Measurements from ENCODE around the gene IER2. TPM values are rescaled to one million over a fixed set of nuclear protein-coding genes. Genes with fewer than 3 reads are reported as not detected.
A peak's percentile ranks its signal among the peaks of the same experiment; 100 is the strongest.

IER2 gene
- total and polyA plus RNA-seq, 2 donors (not counting 3 experiments of a cell fraction or from before 2014, with no cell fraction given) = 60.6 to 81.6 TPM

- DNase-seq (ENCODE audit: low read depth, low spot score) (no peak), FAIRE-seq (no peak)
- H3K4me2 ChIP-seq (ENCODE audit: insufficient read depth, low read length) = no peak overlapping the region
- peaks cover under 1% of the 10 kb centered on the region for H3K79me2 ChIP-seq (ENCODE audit: control insufficient read depth, insufficient read depth, low read length)
- intact Hi-C loops (cut with micrococcal nuclease) = no loop called here
- no TSS peak for BruUV-seq (replicated peaks)
- H3K4me1 ChIP-seq (ENCODE audit: control insufficient read depth, extremely low read depth, insufficient read depth, low read length) = no peaks in the 10 kb centered on the region
- CTCF ChIA-PET = no interaction called here
- no peaks in the 10 kb centered on the region for H3K27me3 ChIP-seq (ENCODE audit: control insufficient read depth in 2 of 2, insufficient read depth in 2 of 2, low read length in 2 of 2)
- H3K4me3 ChIP-seq (replicated peaks in 1 of 3; ENCODE audit: insufficient read depth in 1 of 3, low read depth in 1 of 3, low read length in 3 of 3) = no peak overlapping the region
- dilution Hi-C loops (cut with MboI; ENCODE audit: extremely low pct_ligation_motif_present, low sequenced_read_pairs) = no loop called here
- POLR2A ChIA-PET = no interaction called here
- no peaks in the 10 kb centered on the region for H4K20me1 ChIP-seq (replicated peaks; ENCODE audit: control insufficient read depth, extremely low read depth, insufficient read depth, low read length)
- H2AFZ ChIP-seq (ENCODE audit: low read depth, low read length) = no peak overlapping the region
- no peak for TF ChIP-seq EZH2 (IDR thresholded peaks at IDR 0.05; ENCODE audit: borderline replicate concordance, low read depth, low read length, severe bottlenecking)
- no peak for TF ChIP-seq GATA2 (IDR thresholded peaks at IDR 0.05; ENCODE audit: insufficient read depth, insufficient read length, low read depth, low read length)
- TF ChIP-seq JUN (IDR thresholded peaks at IDR 0.05; ENCODE audit: borderline replicate concordance, insufficient read depth, insufficient read length, low read depth) = no peak
- TF ChIP-seq MAX (IDR thresholded peaks at IDR 0.05; ENCODE audit: insufficient read depth, insufficient read length) = no peak
- H3K36me3 ChIP-seq (ENCODE audit: control insufficient read depth in 2 of 2, extremely low read depth in 1 of 2, insufficient read depth in 2 of 2, low read length in 2 of 2) = peaks cover 16 to 41% of the 10 kb centered on the region in 2 experiments
- H3K27ac ChIP-seq (ENCODE audit: insufficient read depth, low read depth, low read length) = no peak overlapping the region
- H3K9me3 ChIP-seq (replicated peaks; ENCODE audit: control insufficient read depth, insufficient read depth, low read length) = no peaks in the 10 kb centered on the region
- H3K9ac ChIP-seq (replicated peaks; ENCODE audit: extremely low read depth, insufficient read depth, low read length) = no peak overlapping the region
- H3K9me1 ChIP-seq (replicated peaks; ENCODE audit: control insufficient read depth, extremely low read depth, insufficient read depth, low read length) = no peaks in the 10 kb centered on the region
These were observed 10.4 kb upstream of the IER2 start for GRCh38 chr19:13139633-13140311.

GRCh38 chr19:13146763-13147563 is 3.2 kb upstream of the IER2 start:
- DNase-seq (ENCODE audit: low read depth, low spot score) = no peak

More at GRCh38 chr19:13146763-13147563, 3.2 kb upstream of the IER2 start:
- Histone ChIP-seq H3K9me3 (replicated peaks; ENCODE audit: control insufficient read depth, insufficient read depth, low read length) (no peaks in the 10 kb centered on the region), H3K4me2 (ENCODE audit: insufficient read depth, low read length) (no peak overlapping the region), H3K36me3 (ENCODE audit: control insufficient read depth in 2 of 2, extremely low read depth in 1 of 2, insufficient read depth in 2 of 2, low read length in 2 of 2) (peaks cover 4 to 6% of the 10 kb centered on the region in 2 experiments), H3K9me1 (replicated peaks; ENCODE audit: control insufficient read depth, extremely low read depth, insufficient read depth, low read length) (no peaks in the 10 kb centered on the region), H3K4me1 (ENCODE audit: control insufficient read depth, extremely low read depth, insufficient read depth, low read length) (peaks cover under 1% of the 10 kb centered on the region), H3K79me2 (ENCODE audit: control insufficient read depth, insufficient read depth, low read length) (peaks cover 12% of the 10 kb centered on the region), H3K4me3 (replicated peaks in 1 of 3; ENCODE audit: insufficient read depth in 1 of 3, low read depth in 1 of 3, low read length in 3 of 3) (no peak overlapping the region), H4K20me1 (replicated peaks; ENCODE audit: control insufficient read depth, extremely low read depth, insufficient read depth, low read length) (no peaks in the 10 kb centered on the region), H2AFZ (ENCODE audit: low read depth, low read length) (no peak overlapping the region), H3K9ac (replicated peaks; ENCODE audit: extremely low read depth, insufficient read depth, low read length) (no peak overlapping the region), H3K27me3 (ENCODE audit: control insufficient read depth in 2 of 2, insufficient read depth in 2 of 2, low read length in 2 of 2) (no peaks in the 10 kb centered on the region), H3K27ac (ENCODE audit: insufficient read depth, low read depth, low read length) (no peak overlapping the region)
- dilution Hi-C loops (cut with MboI; ENCODE audit: extremely low pct_ligation_motif_present, low sequenced_read_pairs) = no loop called here
- intact Hi-C loops (cut with micrococcal nuclease) = no loop called here
- no peak for TF ChIP-seq MAX (IDR thresholded peaks at IDR 0.05; ENCODE audit: insufficient read depth, insufficient read length)
- no peak for TF ChIP-seq FOS (IDR thresholded peaks at IDR 0.05; ENCODE audit: borderline replicate concordance, insufficient read depth, low read length)
- no peak for TF ChIP-seq JUN (IDR thresholded peaks at IDR 0.05; ENCODE audit: borderline replicate concordance, insufficient read depth, insufficient read length, low read depth)
- TF ChIP-seq GATA2 (IDR thresholded peaks at IDR 0.05; ENCODE audit: insufficient read depth, insufficient read length, low read depth, low read length) = no peak
- no peak for TF ChIP-seq CTCF (IDR thresholded peaks at IDR 0.05; ENCODE audit: extremely low read depth in 1 of 2, insufficient read depth in 1 of 2, low read depth in 1 of 2, low read length in 2 of 2)
- TF ChIP-seq POLR2AphosphoS5 (IDR thresholded peaks at IDR 0.05; ENCODE audit: insufficient read depth, low read depth, low read length) = no peak
- TF ChIP-seq MYC (IDR thresholded peaks at IDR 0.05; ENCODE audit: low read depth, low read length) = no peak
- no peak for TF ChIP-seq POLR2A (IDR thresholded peaks at IDR 0.05; ENCODE audit: low read depth, low read length)
- no peak for TF ChIP-seq EZH2 (IDR thresholded peaks at IDR 0.05; ENCODE audit: borderline replicate concordance, low read depth, low read length, severe bottlenecking)
- CTCF ChIA-PET = interaction anchor here (0.7 to 1.5 kb wide), 4 partner anchors 27 to 169 kb away, joined by 3 to 5 read pairs (median 4); no protein-coding TSS in a partner anchor
- peak; percentile 8 for FAIRE-seq
- BruUV-seq (replicated peaks) = no TSS peak
- POLR2A ChIA-PET = no interaction called here

All from endothelial cell of umbilical vein (primary cell).